H9 (cell line): ENCODE results near the gene ADM. TPM values are rescaled to one million over a fixed set of nuclear protein-coding genes. Genes with fewer than 3 reads are reported as not detected.

Source experiments
- DNase-seq: peaks from one replicate; pipeline ENCODE4 v3.0.0-alpha.2; 2017
- H2AFZ ChIP-seq: one replicate; pipeline ENCODE4 v1.6.1; 2013; ENCODE audit warnings: mild to moderate bottlenecking, low read length, control low read depth, moderate library complexity
- H2AK5ac ChIP-seq: 2 replicates; pipeline ENCODE4 v1.6.1; 2013; ENCODE audit warnings: low read length, control low read depth, mixed read lengths; ENCODE audit not compliant: insufficient read length
- H2BK120ac ChIP-seq: one replicate; pipeline ENCODE4 v1.6.1; 2013; ENCODE audit warnings: low read depth, mild to moderate bottlenecking, low read length, control low read depth, inconsistent platforms; ENCODE audit not compliant: poor library complexity, severe bottlenecking
- H2BK12ac ChIP-seq: 2 replicates; pipeline ENCODE4 v1.6.1; 2013; ENCODE audit warnings: low read length, control low read depth, mixed read lengths, low read depth; ENCODE audit not compliant: insufficient read length
- H2BK15ac ChIP-seq: 2 replicates; pipeline ENCODE4 v1.6.1; 2013; ENCODE audit warnings: low read depth, low read length, control low read depth
- H2BK20ac ChIP-seq: one replicate; pipeline ENCODE4 v1.6.1; 2013; ENCODE audit warnings: low read depth, mild to moderate bottlenecking, low read length, control low read depth, inconsistent platforms; ENCODE audit not compliant: poor library complexity, severe bottlenecking
- H2BK5ac ChIP-seq: 2 replicates; pipeline ENCODE4 v1.6.1; 2013; ENCODE audit warnings: low read length, control low read depth, mixed read lengths; ENCODE audit not compliant: insufficient read length
- H3K14ac ChIP-seq: 2 replicates; pipeline ENCODE4 v1.6.1; 2013; ENCODE audit warnings: low read length, control low read depth; ENCODE audit not compliant: insufficient read depth
- H3K18ac ChIP-seq: 2 replicates; pipeline ENCODE4 v1.6.1; 2013; ENCODE audit warnings: low read depth, mild to moderate bottlenecking, mixed read lengths, low read length, control low read depth; ENCODE audit not compliant: insufficient read length
- H3K23ac ChIP-seq: 2 replicates; pipeline ENCODE4 v1.6.1; 2013; ENCODE audit warnings: low read length, control low read depth, mixed read lengths, low read depth; ENCODE audit not compliant: insufficient read length
- H3K23me2 ChIP-seq: 2 replicates; pipeline ENCODE4 v1.6.1; 2013; ENCODE audit warnings: low read depth, mild to moderate bottlenecking, mixed read lengths, low read length, control low read depth; ENCODE audit not compliant: insufficient read length, poor library complexity, severe bottlenecking
- H3K27ac ChIP-seq: 2 replicates; pipeline ENCODE4 v1.5.1; 2013; ENCODE audit warnings: low read length, control low read depth, mixed read lengths, low read depth; ENCODE audit not compliant: insufficient read length
- H3K27me3 ChIP-seq: 2 replicates; pipeline ENCODE4 v1.6.1; 2013; ENCODE audit warnings: low read length, control low read depth, inconsistent platforms; ENCODE audit not compliant: insufficient read depth
- H3K4ac ChIP-seq: 2 replicates; pipeline ENCODE4 v1.6.1; 2013; ENCODE audit warnings: low read depth, mild to moderate bottlenecking, control low read depth, inconsistent platforms, low read length, moderate library complexity
- H3K4me1 ChIP-seq: 2 replicates; pipeline ENCODE4 v1.6.1; 2013; ENCODE audit warnings: low read length, control low read depth, inconsistent platforms; ENCODE audit not compliant: insufficient read depth
- H3K4me2 ChIP-seq: 2 replicates; pipeline ENCODE4 v1.6.1; 2013; ENCODE audit warnings: low read length, control low read depth, mixed read lengths; ENCODE audit not compliant: insufficient read length, insufficient read depth
- H3K56ac ChIP-seq: 2 replicates; pipeline ENCODE4 v1.6.1; 2013; ENCODE audit warnings: low read depth, mild to moderate bottlenecking, mixed read lengths, low read length, control low read depth; ENCODE audit not compliant: insufficient read length
- H3K79me1 ChIP-seq: 2 replicates; pipeline ENCODE4 v1.6.1; 2013; ENCODE audit warnings: low read depth, mild to moderate bottlenecking, moderate library complexity, low read length, control low read depth, inconsistent platforms; ENCODE audit not compliant: insufficient read depth, poor library complexity, severe bottlenecking
- H3K79me2 ChIP-seq: 2 replicates; pipeline ENCODE4 v1.6.1; 2013; ENCODE audit warnings: low read length, control low read depth, inconsistent platforms; ENCODE audit not compliant: insufficient read depth
- H3K9ac ChIP-seq: 2 replicates; pipeline ENCODE4 v1.6.1; 2013; ENCODE audit warnings: low read length, control low read depth, mixed read lengths; ENCODE audit not compliant: insufficient read length; ENCODE audit errors: extremely low read depth
- H3K9me3 ChIP-seq: one replicate; pipeline ENCODE4 v1.6.1; 2013; ENCODE audit warnings: low read depth, low read length, inconsistent platforms; ENCODE audit not compliant: control insufficient read depth
- H3T11ph ChIP-seq: one replicate; pipeline ENCODE4 v1.6.1; 2013; ENCODE audit warnings: mild to moderate bottlenecking, low read length, control low read depth, inconsistent platforms
- H4K20me1 ChIP-seq: one replicate; pipeline ENCODE4 v1.6.1; 2013; ENCODE audit not compliant: control insufficient read depth, insufficient read length, insufficient read depth
- H4K5ac ChIP-seq: 2 replicates; pipeline ENCODE4 v1.6.1; 2013; ENCODE audit warnings: low read depth, mild to moderate bottlenecking, mixed read lengths, low read length, control low read depth; ENCODE audit not compliant: insufficient read length
- H4K8ac ChIP-seq: replicated peaks from 2 replicates; pipeline ENCODE4 v1.6.1; 2013; ENCODE audit warnings: low read length, control low read depth, mixed read lengths, low read depth; ENCODE audit not compliant: insufficient read length
- H4K91ac ChIP-seq: 2 replicates; pipeline ENCODE4 v1.6.1; 2013; ENCODE audit warnings: low read depth, mild to moderate bottlenecking, moderate library complexity, mixed read lengths, low read length, control low read depth; ENCODE audit not compliant: insufficient read length
- H3K27ac Mint-ChIP-seq, 3 experiments: 2 replicates in 2 of 3; 3 replicates in 1 of 3; pipeline ENCODE4 v1.8.0; 2020 to 2021; ENCODE audit warnings: mixed read lengths in 3 of 3, mild to moderate bottlenecking in 1 of 3, moderate library complexity in 1 of 3
- H3K27me3 Mint-ChIP-seq: 2 replicates; pipeline ENCODE4 v1.8.0; 2021; ENCODE audit warnings: low read depth, mild to moderate bottlenecking, moderate library complexity, mixed read lengths
- H3K36me3 Mint-ChIP-seq, 3 experiments: 2 replicates in 2 of 3; 3 replicates in 1 of 3; pipeline ENCODE4 v1.8.0; 2020 to 2021; ENCODE audit warnings: low read depth in 3 of 3, mixed read lengths in 3 of 3; ENCODE audit not compliant: insufficient read depth in 1 of 3
- H3K4me1 Mint-ChIP-seq, 2 experiments: 2 replicates each; pipeline ENCODE4 v1.8.0; 2020; ENCODE audit warnings: mixed read lengths in 2 of 2
- H3K4me3 Mint-ChIP-seq, 2 experiments: 2 replicates in 1 of 2; 3 replicates in 1 of 2; pipeline ENCODE4 v1.8.0; 2020 to 2021; ENCODE audit warnings: mild to moderate bottlenecking in 2 of 2, mixed read lengths in 2 of 2, moderate library complexity in 1 of 2
- H3K9me3 Mint-ChIP-seq, 2 experiments: 2 replicates in 1 of 2; 3 replicates in 1 of 2; pipeline ENCODE4 v1.8.0; 2020; ENCODE audit warnings: mild to moderate bottlenecking in 2 of 2, mixed read lengths in 2 of 2, moderate library complexity in 1 of 2
- CTCF ChIP-seq: fragments of 200-600 bp; sonication (generic); conservative IDR thresholded peaks from 3 replicates; pipeline ENCODE4 v1.8.0; 2021; ENCODE audit warnings: antibody characterized with exemption, mild to moderate bottlenecking
- WGBS: extraction: QIAGEN DNeasy Blood & Tissue Kit; methylation state at CpG from one replicate; pipeline ENCODE4 v1.1.7; 2013; ENCODE audit warnings: missing lambda C conversion rate, low lambda C conversion rate, mixed read lengths; ENCODE audit not compliant: insufficient read length; ENCODE audit errors: extremely low coverage; 5-methylcytosine and 5-hydroxymethylcytosine counted together
- total RNA-seq: library from RNA; stranded (reverse); gene quantifications from 2 replicates; pipeline ENCODE4 v1.2.1, GENCODE V29; 2021

ADM gene
- total RNA-seq, 1 experiment from 2014 or later, result 99.1 TPM

GRCh38 chr11:10307400-10308200, 2.7 kb downstream of the ADM start:
- Histone ChIP-seq H3T11ph (no peak overlapping the region), H4K20me1 (no peaks in the 10 kb centered on the region), H3K23ac (no peak overlapping the region), H3K79me2 (peaks cover 7% of the 10 kb centered on the region; the same call in 1 of the 2 replicates), H2BK15ac (no peak overlapping the region), H3K4me2 (peak overlapping the region; percentile 75), H2BK120ac (no peak overlapping the region), H3K9ac (peak overlapping the region; percentile 25), H3K23me2 (peaks cover 35% of the 10 kb centered on the region), H3K4ac (no peak overlapping the region), H3K27me3 (no peaks in the 10 kb centered on the region), H2BK5ac (no peak overlapping the region), H4K91ac (no peak overlapping the region), H4K5ac (no peak overlapping the region), H2AFZ (no peak overlapping the region), H3K79me1 (no peaks in the 10 kb centered on the region), H2BK20ac (no peak overlapping the region), H3K27ac (no peak overlapping the region), H2BK12ac (no peak overlapping the region), H3K4me1 (peaks cover 8% of the 10 kb centered on the region), H2AK5ac (no peak overlapping the region), H3K18ac (peak overlapping the region; percentile 12), H3K56ac (no peak overlapping the region), H3K9me3 (no peaks in the 10 kb centered on the region), H4K8ac (no peak overlapping the region), H3K14ac (no peak overlapping the region)
- Mint-ChIP-seq H3K27me3 (peaks cover 23% of the 10 kb centered on the region), H3K4me3 (peak overlapping the region; percentile 84 to 93), H3K9me3 (peaks cover 0 to 7% of the 10 kb centered on the region in 2 experiments; a peak in 4 of 5 replicates), H3K27ac (peak overlapping the region; percentile 87 to 99 (median 94)), H3K36me3 (peaks cover 7 to 25% (median 24%) of the 10 kb centered on the region in 3 experiments; a peak in 6 of 7 replicates), H3K4me1 (peaks cover 41 to 50% of the 10 kb centered on the region in 2 experiments)
- no CpG with 5 or more reads among the region's 62 CpGs for WGBS
- DNase-seq, result peak; percentile 86
- peak; percentile 100; the same call in 2 of the 3 replicates for TF ChIP-seq CTCF
